Measurements from ENCODE around the gene SENP8. TPM values are rescaled to one million over a fixed set of nuclear protein-coding genes. Genes with fewer than 3 reads are reported as not detected.

The SENP8 gene
- total RNA-seq, 1 donor from 2014 or later, result 1.2 TPM

DNA sequence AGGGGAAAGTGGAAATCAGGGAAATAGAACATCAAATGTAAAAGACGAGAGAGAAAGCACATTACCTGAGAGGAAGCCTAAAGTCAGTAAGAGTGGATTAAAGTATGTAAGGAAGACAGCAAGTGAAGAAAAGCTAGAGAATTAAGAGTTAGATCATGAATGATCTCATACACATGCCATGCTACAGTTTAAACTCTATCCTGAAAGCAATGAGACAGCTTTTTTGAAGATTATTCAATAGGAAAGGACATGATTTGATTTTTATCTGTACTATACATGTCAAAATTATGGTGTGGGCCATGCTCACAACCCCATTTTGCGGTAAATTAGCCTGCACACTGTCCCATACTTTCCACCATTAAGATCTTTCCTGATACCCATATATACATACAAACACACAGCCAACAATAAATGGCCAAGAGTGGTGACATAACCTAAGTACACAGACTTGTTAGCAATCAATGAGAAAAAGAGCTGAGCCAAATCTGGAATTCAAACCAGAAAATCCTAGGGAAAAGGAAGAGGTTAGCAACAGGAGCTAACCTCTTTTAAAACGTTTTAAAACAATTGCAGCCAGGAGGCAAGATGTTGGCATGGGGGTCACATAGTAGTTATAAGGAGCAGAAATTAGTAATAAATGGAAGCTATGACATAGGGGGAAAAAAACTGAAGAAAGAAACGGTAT is 4.7 kb upstream of the SENP8 start:
- no peak for DNase-seq (ENCODE audit: low read depth in 2 of 2)

DNA sequence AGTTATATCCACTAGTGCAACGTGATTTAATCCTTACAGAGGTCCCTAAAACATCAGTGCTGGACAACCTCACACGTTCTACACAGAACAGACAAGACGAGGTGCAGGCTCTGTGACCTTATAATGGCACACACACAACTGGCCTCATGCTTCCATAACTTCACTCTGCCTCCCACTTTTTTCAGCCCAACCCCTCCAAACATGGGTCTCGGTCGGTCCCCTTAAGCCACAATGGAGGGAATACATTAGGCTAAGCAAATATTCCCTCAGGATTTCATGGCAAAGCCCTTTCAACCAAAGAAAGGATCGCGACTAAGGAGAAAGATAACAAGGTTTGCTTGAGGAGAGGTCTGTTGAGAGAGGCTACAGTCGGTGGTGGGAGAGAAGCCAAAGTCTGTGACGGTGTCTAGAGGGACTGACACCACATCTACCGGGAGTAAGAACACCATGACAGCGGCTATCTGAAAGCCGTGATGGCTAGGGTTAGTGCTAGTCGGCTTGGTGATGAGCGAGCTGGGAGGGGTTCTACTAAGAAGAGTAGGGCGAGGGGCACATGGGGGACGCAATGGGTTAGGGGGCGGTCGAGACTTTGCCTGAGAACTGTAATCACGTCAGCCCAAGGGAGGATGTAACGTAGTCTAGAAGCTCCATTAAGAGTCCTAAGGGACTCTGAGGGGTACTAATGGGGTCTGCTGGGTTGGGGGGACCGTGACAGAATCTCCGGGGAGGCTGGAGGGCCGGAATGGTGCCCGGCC is 1.3 kb upstream of the SENP8 start:
- peak; percentile 46 to 53 for DNase-seq (ENCODE audit: low read depth in 2 of 2)

DNA sequence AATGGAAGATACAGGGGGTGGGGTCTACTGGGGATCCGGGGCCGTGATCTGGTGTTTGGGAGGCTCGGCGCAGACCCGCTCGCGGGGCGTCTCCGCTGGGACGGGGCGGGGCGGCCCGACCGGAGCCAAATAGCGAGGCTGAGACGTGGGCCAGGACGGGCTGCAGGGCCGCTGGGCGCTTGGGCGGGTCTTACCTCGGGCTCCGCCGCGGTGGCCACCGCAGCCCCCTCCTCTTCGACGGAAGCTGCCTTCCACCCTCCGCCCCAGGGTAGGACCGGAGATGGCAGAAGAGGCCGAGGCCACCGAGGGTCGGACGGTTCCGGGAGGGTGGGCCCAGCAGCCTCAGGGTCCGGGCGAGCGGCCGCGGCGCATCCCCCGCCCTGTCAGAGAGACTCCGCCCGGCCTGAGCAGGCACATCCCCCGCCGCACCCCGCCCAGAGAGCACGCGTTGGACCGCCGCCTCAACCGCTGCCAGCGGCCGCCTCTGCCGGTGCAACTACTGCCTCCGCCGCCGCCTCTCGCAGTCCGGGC is 652 bp upstream of the SENP8 start:
- peak in 1 of 2 donors; percentile 81 for DNase-seq (ENCODE audit: low read depth in 2 of 2)

DNA sequence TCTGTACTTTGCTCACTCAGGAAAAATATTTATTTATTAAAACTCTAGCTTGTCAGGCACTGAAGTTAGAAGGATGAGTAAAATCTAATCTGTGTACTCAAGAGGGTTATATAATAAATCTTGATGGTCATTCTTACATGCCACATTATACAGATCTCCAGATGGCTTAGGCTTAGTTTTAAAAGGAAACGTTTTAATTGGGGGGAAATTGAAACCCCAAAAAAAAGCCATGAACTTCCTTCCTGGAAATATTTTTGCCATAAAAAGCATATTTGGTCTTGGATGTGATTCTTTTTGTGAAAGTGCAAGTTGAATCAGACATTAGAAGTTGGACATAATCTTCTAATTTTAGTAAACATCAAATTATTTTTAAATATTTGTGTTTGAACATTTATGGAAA is 6.0 kb downstream of the SENP8 start:
- DNase-seq (ENCODE audit: low read depth in 2 of 2), result peak in 1 of 2 donors; percentile 13

DNA sequence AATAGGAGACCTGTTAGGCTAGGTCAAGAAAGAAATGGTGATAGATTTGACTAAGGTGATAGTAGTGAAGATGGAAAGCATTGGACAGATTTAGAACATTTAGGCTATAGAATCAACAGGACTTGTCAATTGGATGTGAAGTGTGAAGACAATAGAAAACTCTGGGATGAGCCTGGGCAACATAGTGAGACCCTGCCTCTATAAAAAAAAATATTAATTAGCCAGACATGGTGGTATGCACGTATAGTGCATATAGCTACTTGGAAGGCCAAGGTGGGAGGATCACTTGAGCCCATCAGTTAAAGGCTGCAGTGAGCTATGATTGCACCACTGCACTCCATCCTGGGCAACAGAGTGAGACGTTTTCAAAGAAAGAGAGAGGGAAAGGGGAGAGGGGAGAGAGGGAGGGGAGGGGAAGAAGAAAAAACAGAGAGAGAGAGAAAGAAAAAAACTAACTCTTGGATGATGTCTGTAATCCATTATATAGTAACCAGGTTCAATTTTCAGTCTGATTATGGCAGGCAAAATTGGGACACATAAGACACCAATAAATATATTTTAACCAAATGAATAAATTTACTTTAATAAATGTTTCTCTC is 9.6 kb downstream of the SENP8 start:
- no peak for DNase-seq (ENCODE audit: low read depth in 2 of 2)

DNA sequence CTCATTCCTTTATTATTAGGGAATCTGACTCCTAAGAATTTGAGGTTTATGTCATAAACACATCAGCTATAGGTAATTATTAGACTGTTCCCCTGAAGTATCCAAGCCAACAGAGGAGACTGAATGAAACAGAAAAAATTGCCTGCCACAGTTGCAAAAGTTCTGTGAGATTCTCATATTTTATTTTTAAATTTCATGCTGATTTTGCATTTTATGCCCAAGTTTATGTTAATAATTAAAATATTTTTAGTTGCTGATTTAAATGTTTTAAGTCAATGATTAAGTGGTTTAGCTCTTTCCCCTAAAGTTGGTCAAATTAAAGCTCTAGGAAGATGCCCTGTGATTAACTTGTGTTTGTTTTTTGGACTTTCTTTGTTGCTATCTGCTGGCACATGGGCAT is 10.2 kb downstream of the SENP8 start:
- no peak for DNase-seq (ENCODE audit: low read depth in 2 of 2)

DNA sequence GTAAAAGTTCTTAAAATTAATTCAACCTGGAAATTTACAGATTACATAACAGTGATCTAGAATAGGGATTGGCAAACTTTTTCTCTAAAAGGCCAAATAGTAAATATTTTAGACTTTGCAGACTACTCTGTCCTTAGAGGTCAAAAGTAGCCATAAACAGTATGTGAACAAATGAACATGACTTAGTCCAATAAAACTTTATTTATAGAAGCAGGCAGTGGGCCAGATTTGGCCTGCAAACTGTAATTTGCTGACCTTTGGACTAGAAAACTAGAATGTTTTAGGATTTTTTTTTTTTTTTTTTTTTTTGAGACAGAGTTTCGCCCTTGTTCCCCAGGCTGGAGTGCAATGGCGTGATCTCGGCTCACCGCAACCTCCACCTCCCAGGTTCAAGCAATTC is 12.1 kb downstream of the SENP8 start:
- DNase-seq (ENCODE audit: low read depth in 2 of 2), result no peak

DNA sequence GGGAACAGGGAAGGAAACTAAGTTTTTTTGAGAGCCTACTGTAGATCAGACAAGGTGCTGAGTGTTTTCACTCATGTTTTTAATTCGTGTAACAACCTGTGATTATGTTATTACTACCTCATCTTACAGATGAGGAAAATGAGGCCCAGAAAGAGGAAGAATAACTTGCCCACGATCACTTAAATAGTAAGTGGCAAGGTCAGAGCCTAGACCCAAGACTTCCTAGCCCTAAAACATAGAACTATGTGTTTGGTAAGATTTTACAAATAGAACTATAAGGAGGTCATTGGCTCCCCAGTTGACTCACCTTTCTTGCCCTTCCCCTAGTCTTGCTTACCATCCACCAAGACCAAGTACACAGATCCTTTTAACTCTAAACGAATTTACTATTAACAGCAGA is 13.7 kb downstream of the SENP8 start:
- DNase-seq (ENCODE audit: low read depth in 2 of 2), result no peak

DNA sequence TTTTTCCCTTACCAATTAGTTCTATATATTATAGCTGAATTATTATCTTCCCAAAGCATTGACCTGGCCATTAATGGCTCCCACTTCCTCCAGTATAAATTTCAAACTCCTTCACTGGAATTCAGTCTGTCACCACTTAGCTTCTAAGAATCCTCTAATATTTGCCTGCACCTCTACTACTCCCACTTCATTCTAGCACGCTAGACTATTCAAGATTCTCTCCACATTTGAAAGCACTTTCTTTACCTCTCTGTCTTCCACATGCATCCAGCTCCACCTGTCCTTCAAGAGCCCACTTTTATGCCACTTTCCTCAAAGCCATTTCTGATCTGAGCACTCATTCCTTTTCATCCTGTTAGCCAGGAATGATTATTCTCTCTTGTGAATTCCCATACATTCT is 15.0 kb downstream of the SENP8 start:
- no peak for DNase-seq (ENCODE audit: low read depth in 2 of 2)

DNA sequence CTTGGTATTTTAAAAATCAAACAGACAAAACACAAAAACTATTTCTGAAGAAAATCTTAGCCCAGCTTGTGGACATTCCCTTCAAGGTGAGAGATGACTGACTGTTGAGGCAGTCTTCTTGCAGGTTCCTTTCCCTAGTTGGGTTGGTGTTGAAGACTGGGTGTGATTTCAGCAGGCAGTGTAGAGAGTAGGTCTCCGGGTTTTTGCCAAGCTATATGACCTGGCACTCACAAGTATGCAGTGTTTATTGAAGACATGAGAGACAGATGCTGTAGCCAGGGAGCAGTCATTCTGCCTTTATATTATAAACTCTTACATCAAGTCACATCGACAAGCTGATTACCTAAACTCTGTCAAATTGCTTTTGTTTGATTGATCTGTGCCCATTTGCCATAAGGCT is 17.5 kb downstream of the SENP8 start:
- no peak for DNase-seq (ENCODE audit: low read depth in 2 of 2)

DNA sequence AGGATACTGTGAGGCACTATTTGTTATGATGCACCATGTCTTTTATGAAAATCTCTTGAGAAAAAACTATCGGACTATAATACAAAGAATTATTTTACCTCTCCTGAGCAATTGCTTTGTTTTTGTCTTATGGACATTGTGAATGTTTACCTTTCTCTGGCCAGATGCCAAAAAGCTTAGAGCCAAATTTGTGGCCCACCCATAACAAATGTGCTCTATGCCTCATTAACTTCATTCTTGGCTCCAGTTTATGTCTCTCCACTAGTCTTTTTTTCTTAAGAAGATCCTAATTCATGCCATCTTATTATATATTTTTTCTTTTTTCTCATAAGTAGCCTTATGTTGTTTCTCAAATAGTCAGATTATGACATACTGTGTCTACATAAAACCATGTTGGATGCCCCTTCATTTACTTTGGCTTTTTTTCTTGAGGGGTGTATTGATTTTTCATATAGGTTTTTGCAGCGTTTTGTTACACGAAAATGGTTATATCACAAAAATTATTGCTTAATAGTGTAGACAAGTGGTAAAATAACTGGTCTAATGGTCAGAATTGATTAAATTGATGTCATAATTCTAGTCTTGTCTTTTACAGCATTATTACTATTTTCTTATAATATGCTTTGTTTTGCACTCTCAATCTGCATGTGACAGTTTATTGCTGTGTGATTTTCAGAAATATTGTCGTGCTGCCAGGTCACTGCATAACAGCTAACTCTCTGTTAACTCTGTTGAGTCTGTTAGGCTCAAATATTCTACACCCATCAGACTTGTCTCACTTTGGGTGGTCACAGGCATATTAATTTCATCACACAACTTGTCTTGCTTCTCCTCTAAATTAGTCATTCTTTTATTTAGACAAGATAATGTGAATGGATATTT is 18.2 kb downstream of the SENP8 start:
- DNase-seq (ENCODE audit: low read depth in 2 of 2), result no peak

DNA sequence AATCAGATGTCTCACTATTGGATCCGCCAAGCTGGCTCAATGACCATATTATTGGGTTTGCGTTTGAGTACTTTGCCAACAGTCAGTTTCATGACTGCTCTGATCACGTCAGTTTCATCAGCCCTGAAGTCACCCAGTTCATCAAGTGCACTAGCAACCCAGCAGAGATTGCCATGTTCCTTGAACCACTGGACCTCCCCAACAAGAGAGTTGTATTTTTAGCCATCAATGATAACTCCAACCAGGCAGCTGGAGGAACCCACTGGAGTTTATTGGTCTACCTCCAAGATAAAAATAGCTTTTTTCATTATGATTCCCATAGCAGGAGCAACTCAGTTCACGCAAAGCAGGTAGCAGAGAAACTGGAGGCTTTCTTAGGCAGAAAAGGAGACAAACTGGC is 21.5 kb downstream of the SENP8 start:
- no peak for DNase-seq (ENCODE audit: low read depth in 2 of 2)

DNA sequence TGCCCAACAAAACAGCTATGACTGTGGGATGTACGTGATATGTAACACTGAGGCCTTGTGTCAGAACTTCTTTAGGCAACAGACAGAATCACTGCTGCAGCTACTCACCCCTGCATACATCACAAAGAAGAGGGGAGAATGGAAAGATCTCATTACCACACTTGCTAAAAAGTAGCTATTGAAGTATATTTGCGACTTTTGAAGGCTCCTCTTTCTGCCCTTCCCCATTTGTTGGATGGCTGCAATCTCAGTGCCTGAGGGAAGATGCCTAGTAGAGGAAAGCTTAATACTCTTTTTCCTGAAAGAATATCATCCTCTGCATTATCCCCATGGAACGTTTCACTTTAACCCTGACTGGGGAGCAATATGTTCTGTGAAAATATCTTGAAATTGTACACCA is 21.9 kb downstream of the SENP8 start:
- DNase-seq (ENCODE audit: low read depth in 2 of 2), result no peak

DNA sequence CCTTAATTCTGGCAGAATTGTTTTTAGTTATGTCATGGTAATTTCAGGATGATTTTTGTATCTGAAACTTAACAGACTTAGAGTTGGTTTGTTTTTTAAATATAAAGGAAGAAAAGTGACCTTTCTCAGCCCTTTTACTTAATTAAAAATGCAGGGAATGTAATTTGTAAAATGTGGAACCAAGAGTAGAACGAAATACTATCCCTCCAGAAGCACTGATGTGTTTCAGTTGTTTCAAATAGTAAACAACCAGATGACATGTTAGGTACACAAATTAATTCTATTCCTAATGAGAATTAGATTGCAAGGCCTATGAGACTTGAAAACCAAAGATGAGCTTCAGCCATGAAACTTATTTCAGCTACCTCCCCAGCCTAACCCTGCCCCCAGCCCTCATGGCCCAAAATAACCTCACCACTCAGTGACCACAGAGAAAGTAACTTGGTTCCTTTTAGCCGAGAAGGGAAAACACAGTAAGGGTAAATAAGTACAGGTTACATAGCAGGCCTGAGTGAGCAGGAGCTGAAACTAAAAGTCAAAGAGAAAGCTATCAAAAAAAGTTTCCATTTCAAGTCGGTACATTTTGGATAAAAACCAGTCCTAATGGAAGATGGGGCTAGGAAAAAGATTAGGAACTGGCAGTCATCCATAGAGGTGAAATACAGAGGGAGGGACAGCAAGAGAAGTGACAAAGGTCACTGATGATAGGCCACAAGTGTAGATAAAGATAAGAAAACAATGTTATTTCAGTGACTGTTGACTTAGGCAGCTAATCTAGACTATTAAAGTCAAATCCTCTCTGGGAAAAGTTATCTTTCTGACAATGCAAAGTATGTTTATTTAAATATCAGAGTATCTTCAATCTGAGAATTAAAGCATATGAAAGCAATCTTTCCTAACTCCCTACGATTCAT is 23.2 kb downstream of the SENP8 start:
- peak in 1 of 2 donors; percentile 76 for DNase-seq (ENCODE audit: low read depth in 2 of 2)

DNA sequence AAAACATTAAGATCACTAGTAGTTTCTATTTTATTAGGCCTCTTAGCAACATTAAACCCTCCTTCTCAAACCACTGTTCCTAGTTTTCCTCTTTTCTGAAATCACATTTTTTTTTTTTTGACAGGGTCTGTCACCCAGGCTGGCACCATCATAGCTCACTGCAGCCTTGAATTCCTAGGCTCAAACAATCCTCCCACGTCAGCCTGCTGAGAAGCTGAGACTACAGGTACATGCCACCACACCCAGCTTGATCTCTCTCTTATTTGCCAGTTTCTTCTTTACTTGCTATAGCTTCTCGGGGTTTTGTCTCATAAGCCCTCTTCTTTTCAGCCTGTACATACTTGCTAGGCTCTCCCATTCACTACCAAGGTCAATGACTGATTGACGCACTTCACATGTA is 28.0 kb downstream of the SENP8 start:
- DNase-seq (ENCODE audit: low read depth in 2 of 2), result no peak

DNA sequence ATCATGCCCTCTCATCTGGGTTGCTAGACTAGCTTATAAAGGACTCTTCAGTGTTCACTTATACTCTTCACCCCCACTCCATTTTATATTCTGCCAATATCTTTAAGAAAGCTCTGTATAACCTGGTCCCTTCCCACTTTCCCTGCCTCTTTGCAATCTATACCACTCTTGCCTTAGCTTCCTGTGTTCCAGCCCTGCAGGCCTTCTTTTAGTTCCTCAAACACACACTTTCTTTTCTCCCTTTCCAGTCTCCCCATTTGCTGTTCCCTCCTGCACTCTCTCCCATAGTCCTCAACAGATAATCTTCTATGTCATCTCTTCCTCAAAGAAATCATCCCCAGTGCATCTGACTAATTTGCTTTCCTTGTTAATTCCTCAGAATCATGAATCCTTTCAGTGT is 28.7 kb downstream of the SENP8 start:
- no peak for DNase-seq (ENCODE audit: low read depth in 2 of 2)

DNA sequence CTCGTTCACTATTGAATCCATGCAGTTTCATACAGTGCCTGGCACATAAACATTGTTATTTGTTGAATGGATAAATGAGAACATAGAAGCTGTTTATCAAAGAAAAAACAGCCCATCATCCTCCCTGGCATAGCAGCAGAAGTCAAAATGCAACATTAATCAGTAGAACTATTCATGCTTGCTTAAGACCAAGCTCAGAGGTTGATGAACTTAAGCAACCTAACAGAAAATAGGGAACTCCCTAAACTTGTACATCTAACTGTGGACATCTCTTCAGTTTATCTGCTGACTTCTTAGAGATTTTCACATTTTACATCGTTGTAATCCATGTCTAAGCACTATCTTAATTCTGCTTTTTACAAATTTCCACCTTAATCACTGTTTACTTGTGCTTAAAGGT is 29.2 kb downstream of the SENP8 start:
- DNase-seq (ENCODE audit: low read depth in 2 of 2), result no peak

DNA sequence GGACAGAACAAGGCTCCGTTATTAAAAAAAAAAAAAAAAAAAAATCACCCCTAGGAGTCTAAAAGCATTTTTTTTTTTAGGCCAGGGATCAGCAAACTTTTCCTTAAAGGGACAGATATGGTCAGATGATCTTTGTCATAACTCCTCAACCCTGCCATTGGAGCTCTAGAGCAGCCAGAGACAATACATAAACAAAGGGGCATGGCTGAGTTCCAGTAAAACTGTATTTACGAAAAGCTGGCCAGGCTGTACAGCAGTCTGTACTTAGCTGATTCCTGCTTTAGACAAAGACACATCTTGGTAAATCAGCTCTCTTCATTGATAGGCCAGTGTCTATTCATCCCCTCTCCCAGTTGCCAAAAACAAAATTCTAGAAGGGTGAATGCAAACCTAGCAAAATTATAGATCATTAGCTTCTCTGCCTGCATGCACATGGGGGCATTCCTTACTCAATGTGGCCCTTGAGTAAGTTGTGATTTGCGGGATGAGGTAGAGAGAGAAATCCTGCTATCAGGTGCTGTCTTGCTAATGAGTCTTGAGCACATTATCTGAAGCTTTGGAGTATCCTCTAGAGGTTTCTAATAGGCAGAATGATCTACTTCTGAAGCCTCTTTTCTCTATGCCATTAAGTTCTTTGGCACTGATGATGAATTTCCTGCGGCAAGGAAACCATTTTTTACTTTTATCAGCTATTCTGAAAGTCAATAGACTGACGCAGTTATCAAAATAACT is 35.2 kb downstream of the SENP8 start:
- peak in 1 of 2 donors; percentile 48 for DNase-seq (ENCODE audit: low read depth in 2 of 2)

DNA sequence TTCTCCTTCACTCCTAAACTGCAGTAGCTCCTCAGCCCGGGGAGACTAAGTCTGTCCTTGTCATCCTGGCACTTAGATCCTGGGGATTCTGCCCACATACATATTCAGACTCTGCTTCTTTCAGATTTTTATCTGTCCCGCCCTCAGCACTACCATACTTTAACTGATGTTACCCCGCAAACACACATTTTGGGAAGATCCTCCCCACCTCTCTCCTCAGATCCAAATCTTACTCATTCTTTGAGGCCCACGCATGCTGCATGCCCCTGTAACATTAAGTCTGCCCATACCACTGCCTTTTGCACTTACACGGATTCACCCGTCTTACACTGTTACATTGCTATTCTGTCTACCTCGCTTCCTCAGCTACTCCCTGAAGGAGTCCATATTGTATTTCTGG is 36.1 kb downstream of the SENP8 start:
- no peak for DNase-seq (ENCODE audit: low read depth in 2 of 2)

All from lung microvascular endothelial cell (primary cell).